Measurements from ENCODE around the gene ACP7. TPM values are rescaled to one million over a fixed set of nuclear protein-coding genes. Genes with fewer than 3 reads are reported as not detected.
"Not testable (repeated sequence)": the region's sequence is repeated elsewhere in the genome, so short reads cannot be mapped to it uniquely, and the experiment has no call there.

Gene ACP7
- total RNA-seq, 1 experiment from 2014 or later: not detected

GRCh38 chr19:39115105-39115847, 31.1 kb downstream of the ACP7 start:
- H3K27ac Mint-ChIP-seq (ENCODE audit: low read depth, unreplicated experiment): no peak overlapping the region
- no peak overlapping the region for H3K4me3 Mint-ChIP-seq (ENCODE audit: unreplicated experiment)
- H3K9me3 Mint-ChIP-seq (ENCODE audit: unreplicated experiment): no peaks in the 10 kb centered on the region
- BruUV-seq (replicated peaks): no TSS peak
- no peak for DNase-seq (ENCODE audit: unreplicated experiment)
- H3K36me3 Mint-ChIP-seq (ENCODE audit: insufficient read depth, unreplicated experiment): no peaks in the 10 kb centered on the region
- no peaks in the 10 kb centered on the region for H3K27me3 Mint-ChIP-seq (ENCODE audit: insufficient read depth, unreplicated experiment)
- H3K4me1 Mint-ChIP-seq (ENCODE audit: insufficient read depth, unreplicated experiment): peaks cover 30% of the 10 kb centered on the region
- ChIA-PET CTCF (interaction anchor here (0.6 to 1.6 kb wide), 8 partner anchors 72 to 1547 kb away, joined by 3 to 8 read pairs (median 4); no protein-coding TSS in a partner anchor), POLR2A (interaction anchor here (0.9 kb wide), 1 partner anchor 283 kb away, joined by 3 read pairs; no protein-coding TSS in a partner anchor)
- no peak for TF ChIP-seq CTCF (IDR thresholded peaks at IDR 0.05; ENCODE audit: unreplicated experiment)
- intact Hi-C loops (cut with micrococcal nuclease): no loop called here

GRCh38 chr19:39117023-39117422, 32.9 kb downstream of the ACP7 start:
- CTCF ChIA-PET: interaction anchor here (0.6 kb wide), 1 partner anchor 340 kb away, joined by 3 read pairs; no protein-coding TSS in a partner anchor
- H3K36me3 Mint-ChIP-seq (ENCODE audit: insufficient read depth, unreplicated experiment); H3K9me3 Mint-ChIP-seq (ENCODE audit: unreplicated experiment); DNase-seq (ENCODE audit: unreplicated experiment); BruUV-seq (replicated peaks); intact Hi-C loops (cut with micrococcal nuclease); H3K4me3 Mint-ChIP-seq (ENCODE audit: unreplicated experiment); H3K27ac Mint-ChIP-seq (ENCODE audit: low read depth, unreplicated experiment); H3K27me3 Mint-ChIP-seq (ENCODE audit: insufficient read depth, unreplicated experiment): not testable (repeated sequence)
- POLR2A ChIA-PET: interaction anchor here (0.6 kb wide), 1 partner anchor 114 kb away, joined by 3 read pairs; no protein-coding TSS in a partner anchor
- H3K4me1 Mint-ChIP-seq (ENCODE audit: insufficient read depth, unreplicated experiment): peaks cover 14% of the 10 kb centered on the region

- no peak overlapping the region for H3K27ac Mint-ChIP-seq (ENCODE audit: low read depth, unreplicated experiment)
- no peaks in the 10 kb centered on the region for H3K9me3 Mint-ChIP-seq (ENCODE audit: unreplicated experiment)
- TF ChIP-seq CTCF (IDR thresholded peaks at IDR 0.05; ENCODE audit: unreplicated experiment): no peak
- H3K36me3 Mint-ChIP-seq (ENCODE audit: insufficient read depth, unreplicated experiment): no peaks in the 10 kb centered on the region
- no peak for DNase-seq (ENCODE audit: unreplicated experiment)
- no TSS peak for BruUV-seq (replicated peaks)
- H3K4me3 Mint-ChIP-seq (ENCODE audit: unreplicated experiment): no peak overlapping the region
- intact Hi-C loops (cut with micrococcal nuclease): loop anchor here (10.0 kb wide), 1 partner anchor 415 kb away; the partner anchor contains the start of gene EID2B
- H3K27me3 Mint-ChIP-seq (ENCODE audit: insufficient read depth, unreplicated experiment): no peaks in the 10 kb centered on the region
- CTCF ChIA-PET: interaction anchor here (0.6 to 2.2 kb wide), 6 partner anchors 10 to 208 kb away, joined by 3 to 8 read pairs (median 3); no protein-coding TSS in a partner anchor
- peaks cover 6% of the 10 kb centered on the region for H3K4me1 Mint-ChIP-seq (ENCODE audit: insufficient read depth, unreplicated experiment)
- POLR2A ChIA-PET: interaction anchor here (0.6 kb wide), 1 partner anchor 184 kb away, joined by 3 read pairs; no protein-coding TSS in a partner anchor
Observed at GRCh38 chr19:39119830-39120229, 35.7 kb downstream of the ACP7 start.

- ChIA-PET POLR2A (interaction anchor here (0.6 kb wide), 1 partner anchor 309 kb away, joined by 3 read pairs; no protein-coding TSS in a partner anchor), CTCF (interaction anchor here (0.6 to 3.9 kb wide), 17 partner anchors 9 to 762 kb away, joined by 3 to 50 read pairs (median 4); no protein-coding TSS in a partner anchor)
- Mint-ChIP-seq H3K9me3 (ENCODE audit: unreplicated experiment) (no peaks in the 10 kb centered on the region), H3K27me3 (ENCODE audit: insufficient read depth, unreplicated experiment) (no peaks in the 10 kb centered on the region), H3K27ac (ENCODE audit: low read depth, unreplicated experiment) (no peak overlapping the region), H3K36me3 (ENCODE audit: insufficient read depth, unreplicated experiment) (peaks cover 7% of the 10 kb centered on the region), H3K4me1 (ENCODE audit: insufficient read depth, unreplicated experiment) (peaks cover 24% of the 10 kb centered on the region), H3K4me3 (ENCODE audit: unreplicated experiment) (no peak overlapping the region)
- DNase-seq (ENCODE audit: unreplicated experiment): no peak
- TF ChIP-seq CTCF (IDR thresholded peaks at IDR 0.05; ENCODE audit: unreplicated experiment): no peak
- BruUV-seq (replicated peaks): no TSS peak
- intact Hi-C loops (cut with micrococcal nuclease): loop anchor here (1.0 to 10.0 kb wide), 4 partner anchors 64 to 412 kb away; partner anchors contain the start of gene EID2B
Observed at GRCh38 chr19:39122934-39123731, 39.0 kb downstream of the ACP7 start.
